Left ventricle myocardium inferior (tissue), 1 donor: ENCODE results near the gene MED13L. TPM values are rescaled to one million over a fixed set of nuclear protein-coding genes. Genes with fewer than 3 reads are reported as not detected.

Source experiments
- DNase-seq: peaks from one replicate; pipeline ENCODE4 v3.0.0-alpha.2; 2020
- H3K27ac ChIP-seq: fragments of 200-600 bp; replicated peaks from 2 replicates; pipeline ENCODE4 v1.8.0; 2021
- H3K27me3 ChIP-seq: fragments of 200-600 bp; 2 replicates; pipeline ENCODE4 v1.8.0; 2021; ENCODE audit warnings: low read depth
- H3K36me3 ChIP-seq: fragments of 200-600 bp; 2 replicates; pipeline ENCODE4 v1.8.0; 2021
- H3K4me1 ChIP-seq: fragments of 200-600 bp; 2 replicates; pipeline ENCODE4 v1.8.0; 2021
- H3K4me3 ChIP-seq: fragments of 200-600 bp; 2 replicates; pipeline ENCODE4 v1.8.0; 2021; ENCODE audit warnings: mild to moderate bottlenecking, moderate library complexity
- H3K9me3 ChIP-seq: fragments of 200-600 bp; replicated peaks from 2 replicates; pipeline ENCODE4 v1.8.0; 2021
- CTCF ChIP-seq: fragments of 200-600 bp; IDR thresholded peaks from 2 replicates; pipeline ENCODE4 v1.8.0; 2021; ENCODE audit warnings: antibody characterized with exemption, mild to moderate bottlenecking, borderline replicate concordance
- intact Hi-C: fragments of 100-400 bp; cut with micrococcal nuclease; formaldehyde crosslinking; loops from one replicate; pipeline ENCODE4 v1.11.0; 2022
- total RNA-seq: library from RNA; stranded (reverse); fragmentation: NEBNext Ultra II Directional; extraction: Animal tissue kit (Norgen Biotek cat#: 25700); gene quantifications from one replicate; pipeline ENCODE4 v1.2.1, GENCODE V29; 2021
- donor health status: DM: no; HTN: yes; CAD: no; lungs with severe emphysema.

The MED13L gene
- total RNA-seq, 1 donor from 2014 or later, result 55.0 TPM

- no peaks in the 10 kb centered on the region for H3K36me3 ChIP-seq
- no peak overlapping the region for H3K4me3 ChIP-seq
- no peak for TF ChIP-seq CTCF
- peaks cover 79% of the 10 kb centered on the region for H3K4me1 ChIP-seq
- intact Hi-C loops, result no loop called here
- H3K27ac ChIP-seq, result peak overlapping the region; percentile 25
- no peaks in the 10 kb centered on the region for H3K9me3 ChIP-seq
- H3K27me3 ChIP-seq, result no peaks in the 10 kb centered on the region
- DNase-seq, result no peak
Observed at GRCh38 chr12:116204169-116204568, 73.3 kb downstream of the MED13L start.

GRCh38 chr12:116202940-116203339, 74.6 kb downstream of the MED13L start:
- intact Hi-C loops, result no loop called here
- Histone ChIP-seq H3K27me3 (no peaks in the 10 kb centered on the region), H3K36me3 (no peaks in the 10 kb centered on the region), H3K9me3 (no peaks in the 10 kb centered on the region), H3K4me3 (no peak overlapping the region), H3K4me1 (peaks cover 82% of the 10 kb centered on the region), H3K27ac (no peak overlapping the region)
- TF ChIP-seq CTCF, result no peak
- no peak for DNase-seq

- intact Hi-C loops, result no loop called here
- no peak for DNase-seq
- no peak for TF ChIP-seq CTCF
- H3K4me1 ChIP-seq, result peaks cover 82% of the 10 kb centered on the region
- H3K36me3 ChIP-seq, result no peaks in the 10 kb centered on the region
- H3K27ac ChIP-seq, result no peak overlapping the region
- H3K9me3 ChIP-seq, result no peaks in the 10 kb centered on the region
- no peaks in the 10 kb centered on the region for H3K27me3 ChIP-seq
- no peak overlapping the region for H3K4me3 ChIP-seq
Observed at GRCh38 chr12:116202433-116202832, 75.1 kb downstream of the MED13L start.

- H3K27ac ChIP-seq, result no peak overlapping the region
- H3K36me3 ChIP-seq, result no peaks in the 10 kb centered on the region
- intact Hi-C loops, result no loop called here
- no peak for TF ChIP-seq CTCF
- no peaks in the 10 kb centered on the region for H3K27me3 ChIP-seq
- H3K4me3 ChIP-seq, result no peak overlapping the region
- peaks cover 83% of the 10 kb centered on the region for H3K4me1 ChIP-seq
- H3K9me3 ChIP-seq, result no peaks in the 10 kb centered on the region
- no peak for DNase-seq
Observed at GRCh38 chr12:116201908-116202307, 75.6 kb downstream of the MED13L start.

- Histone ChIP-seq H3K27me3 (no peaks in the 10 kb centered on the region), H3K36me3 (no peaks in the 10 kb centered on the region), H3K4me3 (no peak overlapping the region), H3K4me1 (peaks cover 84% of the 10 kb centered on the region), H3K9me3 (no peaks in the 10 kb centered on the region), H3K27ac (no peak overlapping the region)
- no peak for DNase-seq
- intact Hi-C loops, result no loop called here
- TF ChIP-seq CTCF, result no peak
Observed at GRCh38 chr12:116201359-116201758, 76.1 kb downstream of the MED13L start.

- peaks cover 89% of the 10 kb centered on the region for H3K4me1 ChIP-seq
- intact Hi-C loops, result no loop called here
- H3K27me3 ChIP-seq, result no peaks in the 10 kb centered on the region
- TF ChIP-seq CTCF, result no peak
- no peak overlapping the region for H3K4me3 ChIP-seq
- no peaks in the 10 kb centered on the region for H3K9me3 ChIP-seq
- no peak for DNase-seq
- H3K27ac ChIP-seq, result no peak overlapping the region
- no peaks in the 10 kb centered on the region for H3K36me3 ChIP-seq
Observed at GRCh38 chr12:116200812-116201211, 76.7 kb downstream of the MED13L start.
